HTERT RPE-1 (cell line): ENCODE data around the gene MPRIP.

Experiments used
- in situ Hi-C: fragments of 300-500 bp; cut with MboI; formaldehyde crosslinking; loops from 4 replicates; pipeline ENCODE4 v1.14.3; 2020; ENCODE audit warnings: low sequenced_read_pairs

Gene MPRIP

GRCh38 chr17:17028878-17029535 is 13.2 kb upstream of the MPRIP start:
- in situ Hi-C loops, result no loop called here

GRCh38 chr17:17029938-17030337 is 12.3 kb upstream of the MPRIP start:
- in situ Hi-C loops, result no loop called here

DNA sequence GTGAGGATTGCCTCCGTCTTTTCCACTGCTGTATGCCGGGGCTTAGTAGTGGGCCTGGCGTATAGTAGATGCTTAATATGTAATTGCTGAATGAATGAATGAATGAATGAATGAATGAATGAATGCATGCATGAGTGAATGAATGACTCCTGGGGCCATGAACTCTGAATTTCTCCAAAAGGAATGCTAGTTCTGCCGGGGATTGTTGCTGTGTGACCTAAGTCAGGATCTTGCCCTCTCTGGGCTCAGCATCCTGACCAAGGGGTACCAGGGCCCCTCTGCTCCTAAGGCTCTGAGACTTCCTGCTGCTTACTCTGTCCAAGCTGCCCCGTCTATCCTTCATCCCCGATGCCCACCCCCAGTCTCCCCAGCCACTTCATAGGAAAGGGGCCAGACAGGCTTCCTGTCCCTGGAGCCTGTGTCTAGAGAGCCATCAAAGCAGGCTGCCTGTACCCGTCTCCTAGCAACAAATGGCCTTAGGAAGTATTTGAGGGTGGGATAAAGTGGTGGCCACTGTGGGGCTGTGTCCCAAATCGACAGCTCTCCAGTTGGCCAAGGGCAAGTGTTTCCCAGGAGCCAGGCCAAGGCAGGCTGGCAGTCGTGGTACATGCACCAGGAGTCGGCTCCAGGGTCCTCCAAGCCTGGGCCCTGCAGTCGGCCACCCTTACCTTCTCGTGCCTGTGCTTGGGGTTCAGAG is 11.6 kb upstream of the MPRIP start:
- in situ Hi-C loops, result no loop called here

DNA sequence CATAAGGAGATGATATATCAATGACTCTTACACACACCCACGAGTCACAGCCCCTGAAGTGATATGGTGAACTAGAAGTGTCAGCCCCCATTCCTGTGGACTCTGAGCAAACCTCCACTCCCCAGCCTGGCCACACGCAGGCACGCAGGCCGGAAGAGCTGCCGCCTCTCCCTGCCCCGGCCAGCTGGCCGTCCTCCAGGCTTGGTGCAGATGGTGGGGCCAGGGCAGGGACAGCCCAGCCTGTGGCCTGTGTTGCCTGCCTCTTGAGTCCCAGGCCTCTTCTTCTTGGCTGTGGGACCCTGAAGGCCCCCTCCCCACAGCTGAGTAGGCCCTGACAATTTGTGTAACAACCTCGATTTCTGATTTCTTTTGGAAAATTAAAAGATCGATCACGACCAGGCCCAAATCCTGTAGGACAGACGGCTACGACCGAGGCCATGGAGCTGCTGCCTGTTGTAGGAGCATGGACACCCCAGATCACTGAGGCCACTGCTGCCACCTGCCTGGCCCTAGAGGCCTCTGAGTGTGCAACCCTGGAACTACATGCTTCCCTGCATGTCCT is 10.0 kb upstream of the MPRIP start:
- in situ Hi-C loops, result no loop called here

GRCh38 chr17:17033466-17033865 is 8.8 kb upstream of the MPRIP start:
- in situ Hi-C loops, result no loop called here

DNA sequence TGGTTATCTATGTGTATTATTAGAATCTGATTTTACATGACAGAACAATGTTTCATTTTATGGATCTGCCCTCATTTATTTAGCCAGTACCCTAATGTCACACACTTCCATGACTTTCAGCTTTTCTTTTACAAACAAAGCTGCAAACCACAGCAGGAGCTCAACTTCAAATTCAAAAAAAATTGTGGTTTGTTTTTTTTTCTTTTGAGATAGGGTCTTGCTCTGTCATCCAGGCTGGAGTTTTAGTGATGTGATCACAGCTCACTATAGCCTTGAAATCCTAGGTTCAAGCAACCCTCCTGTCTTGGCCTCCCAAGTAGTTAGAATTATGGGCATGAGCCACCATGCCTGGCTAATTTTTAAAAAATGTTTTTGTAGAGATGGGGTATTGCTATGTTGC is 8.2 kb upstream of the MPRIP start:
- in situ Hi-C loops, result no loop called here

DNA sequence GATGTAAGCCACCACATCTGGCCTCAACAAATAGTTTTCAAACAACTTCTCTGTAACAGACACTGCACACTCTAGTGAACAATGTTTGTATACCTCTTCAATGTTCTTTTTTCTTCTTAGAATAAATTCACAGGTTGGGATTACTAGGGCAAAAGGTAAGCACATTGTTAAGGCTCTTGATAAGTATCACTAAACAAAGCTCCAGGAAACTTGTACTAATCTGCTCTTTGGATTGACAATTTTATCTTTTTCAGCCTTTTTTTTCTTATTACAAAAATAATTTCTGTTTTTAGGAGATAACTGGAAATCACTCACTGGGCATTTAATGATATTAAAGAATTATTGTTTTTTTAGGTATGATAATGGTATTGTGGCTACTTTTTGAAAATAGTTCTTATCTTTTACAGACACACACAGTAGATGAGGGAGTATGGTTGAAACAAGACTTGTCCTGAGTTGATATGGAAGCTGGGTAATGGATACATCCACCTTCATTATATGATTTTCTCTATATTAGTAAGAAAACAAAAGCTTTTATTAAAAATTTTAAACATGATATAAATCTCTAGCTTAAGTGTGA is 7.7 kb upstream of the MPRIP start:
- in situ Hi-C loops, result no loop called here

- in situ Hi-C loops, result no loop called here
Observed at GRCh38 chr17:17035490-17035889, 6.8 kb upstream of the MPRIP start.

- in situ Hi-C loops, result no loop called here
Observed at GRCh38 chr17:17035920-17036523, 6.2 kb upstream of the MPRIP start.

- in situ Hi-C loops, result no loop called here
Observed at GRCh38 chr17:17036524-17036998, 5.7 kb upstream of the MPRIP start.

DNA sequence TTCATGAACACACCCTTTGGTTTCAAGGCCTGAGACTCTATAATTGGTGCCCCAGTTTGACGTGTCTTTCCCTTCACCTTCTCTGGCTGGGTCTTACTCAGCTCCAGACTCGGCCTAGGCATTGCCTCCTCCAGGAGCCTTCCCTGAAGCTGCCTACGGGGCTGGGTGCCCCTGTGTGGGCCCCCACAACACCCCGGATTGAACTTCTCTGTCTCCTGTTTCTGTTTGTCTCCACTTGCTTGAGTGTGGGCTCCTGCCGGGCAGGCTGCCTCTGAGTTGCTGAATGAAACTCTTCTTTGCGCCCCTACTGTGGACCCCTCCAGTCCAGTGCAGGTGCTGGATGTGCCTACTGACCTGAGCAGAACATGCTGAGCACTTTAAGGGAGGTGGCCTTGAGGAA is 2.3 kb upstream of the MPRIP start:
- in situ Hi-C loops, result no loop called here

DNA sequence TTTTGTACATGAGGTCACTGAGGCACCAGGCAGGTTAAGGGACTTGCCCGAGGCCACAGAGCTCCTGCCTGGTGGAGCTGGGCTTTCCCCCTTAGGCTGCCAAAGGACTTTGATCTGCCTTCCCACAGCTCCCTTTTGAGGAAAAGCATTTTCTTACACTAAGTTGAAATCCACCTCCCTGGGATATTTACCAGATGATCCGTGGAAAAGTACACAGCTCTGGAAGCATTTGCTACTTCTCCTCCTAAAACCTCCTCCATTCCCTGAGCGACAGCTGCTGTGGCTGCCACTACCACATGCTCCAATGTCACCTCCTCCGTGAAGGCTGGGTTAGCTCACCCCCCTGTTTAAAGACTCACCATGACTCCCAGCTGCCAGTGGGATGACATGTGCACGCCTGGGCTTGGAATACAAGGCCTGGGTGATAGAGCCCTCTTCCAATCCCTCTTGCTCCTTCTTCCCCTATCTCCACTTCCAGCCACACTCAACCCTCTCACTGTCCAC is 1.2 kb upstream of the MPRIP start:
- in situ Hi-C loops, result no loop called here

GRCh38 chr17:17041571-17042383 is 480 bp upstream of the MPRIP start:
- in situ Hi-C loops, result no loop called here

- in situ Hi-C loops, result no loop called here
Observed at GRCh38 chr17:17042851-17043460, 699 bp downstream of the MPRIP start.

DNA sequence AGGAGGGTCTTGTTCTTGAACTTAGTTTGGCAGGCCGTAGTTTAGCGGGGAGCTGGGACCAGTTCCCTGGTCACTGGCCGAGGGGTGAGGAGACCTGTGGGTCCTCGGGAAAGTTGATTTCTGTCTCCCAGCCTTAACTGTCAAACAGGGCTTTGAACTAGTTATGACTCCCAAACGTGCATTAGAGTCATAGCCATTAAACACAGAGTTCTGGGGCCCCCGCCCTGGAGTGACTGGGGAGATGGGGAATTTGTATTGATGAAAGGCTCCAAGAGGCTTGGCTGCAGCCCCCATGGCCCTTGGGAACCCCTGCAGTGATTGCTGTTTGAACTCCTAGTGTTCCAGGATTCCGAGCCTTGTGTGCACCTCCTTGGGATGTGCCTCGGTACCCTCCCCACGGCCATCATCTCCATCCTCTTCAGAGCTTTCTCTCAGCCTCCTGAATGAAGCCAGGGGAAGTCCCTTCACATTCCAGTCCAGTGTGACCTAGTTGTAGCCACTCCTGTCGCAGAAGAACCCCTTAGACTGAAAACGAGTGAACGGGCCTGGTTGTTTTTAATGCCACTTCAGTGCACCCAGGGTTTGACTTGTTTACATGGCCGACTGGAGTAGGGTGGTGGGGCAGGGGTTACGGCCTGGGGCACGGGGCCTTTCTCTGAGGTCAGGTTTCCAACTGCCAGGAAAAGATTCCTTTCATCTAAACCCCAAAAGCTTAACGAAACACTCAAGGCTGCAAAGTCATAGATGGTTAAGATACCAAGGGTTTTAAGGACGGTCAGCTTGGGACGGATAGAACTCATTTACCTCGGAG is 1.4 kb downstream of the MPRIP start:
- in situ Hi-C loops, result no loop called here

DNA sequence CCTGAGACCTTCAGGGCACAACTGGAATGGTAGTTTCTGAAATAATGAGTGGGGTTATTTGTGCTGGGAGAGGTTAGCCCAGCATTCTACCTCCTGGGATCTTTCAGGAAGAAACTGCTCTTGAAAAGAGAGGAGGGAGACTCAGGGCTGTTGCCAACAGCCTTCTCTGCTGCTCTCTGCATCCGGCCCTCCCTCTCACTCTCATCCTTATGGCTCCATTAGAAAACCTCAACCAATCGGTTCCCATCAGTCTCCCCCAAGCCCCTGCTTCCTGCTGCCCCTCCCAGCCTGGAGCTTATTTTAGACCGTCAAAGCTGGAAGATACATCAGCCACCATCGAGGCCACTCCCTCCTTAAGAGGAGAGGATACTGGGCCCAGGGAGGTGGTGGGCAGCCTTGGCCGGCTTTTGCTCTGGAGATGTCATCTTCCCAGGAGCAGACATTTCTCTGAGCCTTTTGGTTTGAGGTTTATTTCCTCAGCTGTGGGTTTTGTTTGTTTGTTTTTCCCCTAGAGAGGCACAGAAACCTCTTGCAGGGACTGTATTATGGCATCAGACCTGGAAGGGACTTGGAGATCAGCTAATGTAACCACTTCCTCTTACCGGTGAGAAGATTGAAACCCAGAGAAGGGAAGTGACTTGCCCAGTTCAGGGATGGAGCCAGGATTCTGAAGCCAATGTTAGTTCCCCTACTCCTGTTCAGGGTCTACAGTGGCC is 2.7 kb downstream of the MPRIP start:
- in situ Hi-C loops, result no loop called here

DNA sequence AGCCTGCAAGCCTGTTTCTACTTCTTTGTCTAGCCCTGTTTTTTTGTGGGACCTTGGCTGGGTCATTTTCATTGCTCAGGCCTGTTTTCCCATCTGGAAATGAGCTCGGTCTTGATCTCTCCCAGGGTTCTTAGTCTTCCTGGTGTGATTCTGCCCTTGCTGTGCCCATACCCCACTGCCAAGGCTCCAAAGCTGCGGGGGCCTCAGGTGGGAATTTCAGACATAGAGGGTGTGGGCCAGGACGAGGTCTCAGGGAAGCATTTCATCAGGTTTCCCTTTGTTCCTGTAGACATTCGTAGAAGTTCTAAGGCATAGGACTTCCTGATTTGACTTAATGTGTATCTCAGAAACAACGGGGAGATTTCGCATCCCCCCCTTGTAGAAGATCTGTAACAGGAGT is 5.8 kb downstream of the MPRIP start:
- in situ Hi-C loops, result no loop called here
